Parathyroid adenoma (tissue), 2 donors: ENCODE data around the gene CDCA7.

Source experiments
- H2AFZ ChIP-seq: fragments of 300-600 bp; sonication (generic); one replicate; pipeline ENCODE4 v1.7.0; 2017; ENCODE audit warnings: antibody characterized with exemption, mild to moderate bottlenecking
- H3K27ac ChIP-seq: fragments of 300-600 bp; sonication (generic); one replicate; pipeline ENCODE4 v1.7.0; 2017
- H3K27me3 ChIP-seq: fragments of 300-600 bp; sonication (generic); one replicate; pipeline ENCODE4 v1.7.0; 2017; ENCODE audit warnings: low read length; ENCODE audit not compliant: control insufficient read depth, insufficient read depth
- H3K36me3 ChIP-seq: fragments of 300-600 bp; sonication (generic); one replicate; pipeline ENCODE4 v1.7.0; 2017; ENCODE audit warnings: low read length; ENCODE audit not compliant: control insufficient read depth, insufficient read depth
- H3K4me1 ChIP-seq: fragments of 300-600 bp; sonication (generic); one replicate; pipeline ENCODE4 v1.7.0; 2017; ENCODE audit warnings: control low read depth
- H3K4me2 ChIP-seq: fragments of 300-600 bp; sonication (generic); one replicate; pipeline ENCODE4 v1.7.0; 2017; ENCODE audit warnings: low read length
- H3K4me3 ChIP-seq: fragments of 300-600 bp; sonication (generic); one replicate; pipeline ENCODE4 v1.7.0; 2017; ENCODE audit warnings: low read depth, low read length
- H3K79me2 ChIP-seq: fragments of 300-600 bp; sonication (generic); one replicate; pipeline ENCODE4 v1.7.0; 2017; ENCODE audit warnings: control low read depth
- H3K9ac ChIP-seq: fragments of 300-600 bp; sonication (generic); one replicate; pipeline ENCODE4 v1.7.0; 2017; ENCODE audit warnings: mild to moderate bottlenecking
- H3K9me3 ChIP-seq: fragments of 300-600 bp; sonication (generic); one replicate; pipeline ENCODE4 v1.7.0; 2017; ENCODE audit warnings: low read length; ENCODE audit not compliant: control insufficient read depth
- CTCF ChIP-seq: fragments of 300-600 bp; sonication (generic); IDR thresholded peaks from one replicate; pipeline ENCODE4 v1.7.0; 2017; ENCODE audit warnings: antibody characterized with exemption, mild to moderate bottlenecking
- donor health status: primary hyperparathyroidism.

CDCA7 gene

GRCh38 chr2:173355866-173356508 lies 1.3 kb downstream of the CDCA7 start:
- peaks cover 6% of the 10 kb centered on the region for H3K27me3 ChIP-seq
- no peak overlapping the region for H3K9ac ChIP-seq

GRCh38 chr2:173357346-173357745 lies 2.7 kb downstream of the CDCA7 start:
- H3K4me2 ChIP-seq: no peak overlapping the region
- no peak overlapping the region for H3K4me3 ChIP-seq
- H2AFZ ChIP-seq: no peak overlapping the region
- peaks cover 2% of the 10 kb centered on the region for H3K4me1 ChIP-seq
- H3K9ac ChIP-seq: no peak overlapping the region
- no peaks in the 10 kb centered on the region for H3K79me2 ChIP-seq
- no peaks in the 10 kb centered on the region for H3K9me3 ChIP-seq
- peaks cover 6% of the 10 kb centered on the region for H3K27me3 ChIP-seq
- no peak for TF ChIP-seq CTCF
- H3K27ac ChIP-seq: no peak overlapping the region
- H3K36me3 ChIP-seq: no peaks in the 10 kb centered on the region

More at GRCh38 chr2:173355866-173356508, 1.3 kb downstream of the CDCA7 start:
- TF ChIP-seq CTCF: no peak
- Histone ChIP-seq H3K27ac (no peak overlapping the region), H3K36me3 (no peaks in the 10 kb centered on the region), H3K4me3 (no peak overlapping the region), H3K4me1 (peaks cover 2% of the 10 kb centered on the region), H3K9me3 (no peaks in the 10 kb centered on the region), H2AFZ (no peak overlapping the region), H3K79me2 (no peaks in the 10 kb centered on the region), H3K4me2 (no peak overlapping the region)

GRCh38 chr2:173358616-173359015 lies 3.9 kb downstream of the CDCA7 start:
- Histone ChIP-seq H3K79me2 (no peaks in the 10 kb centered on the region), H3K27ac (no peak overlapping the region), H2AFZ (no peak overlapping the region), H3K4me2 (no peak overlapping the region), H3K4me3 (no peak overlapping the region), H3K27me3 (peaks cover 6% of the 10 kb centered on the region), H3K4me1 (peaks cover 2% of the 10 kb centered on the region), H3K9me3 (no peaks in the 10 kb centered on the region), H3K9ac (no peak overlapping the region), H3K36me3 (no peaks in the 10 kb centered on the region)
- no peak for TF ChIP-seq CTCF

GRCh38 chr2:173359231-173359630 lies 4.6 kb downstream of the CDCA7 start:
- H3K36me3 ChIP-seq: no peaks in the 10 kb centered on the region
- no peak overlapping the region for H3K9ac ChIP-seq
- no peak overlapping the region for H3K4me3 ChIP-seq
- no peaks in the 10 kb centered on the region for H3K9me3 ChIP-seq
- no peaks in the 10 kb centered on the region for H3K79me2 ChIP-seq
- no peak for TF ChIP-seq CTCF
- no peak overlapping the region for H2AFZ ChIP-seq
- no peaks in the 10 kb centered on the region for H3K4me1 ChIP-seq
- no peak overlapping the region for H3K4me2 ChIP-seq
- peaks cover 6% of the 10 kb centered on the region for H3K27me3 ChIP-seq
- H3K27ac ChIP-seq: no peak overlapping the region

- no peak for TF ChIP-seq CTCF
- no peaks in the 10 kb centered on the region for H3K79me2 ChIP-seq
- no peaks in the 10 kb centered on the region for H3K27me3 ChIP-seq
- H2AFZ ChIP-seq: no peak overlapping the region
- H3K36me3 ChIP-seq: no peaks in the 10 kb centered on the region
- no peak overlapping the region for H3K27ac ChIP-seq
- no peaks in the 10 kb centered on the region for H3K4me1 ChIP-seq
- H3K9me3 ChIP-seq: no peaks in the 10 kb centered on the region
- no peak overlapping the region for H3K4me2 ChIP-seq
- no peak overlapping the region for H3K4me3 ChIP-seq
- H3K9ac ChIP-seq: no peak overlapping the region
Observed at GRCh38 chr2:173370198-173370597, 15.5 kb downstream of the CDCA7 start.
